ENCODE data around the gene WDR70.

The WDR70 gene

GRCh38 chr5:37737326-37738056 is 358.4 kb downstream of the WDR70 start:
- DNase-seq (ENCODE audit: extremely low spot score, insufficient read length, low read depth) = no peak
- no peak for FAIRE-seq

GRCh38 chr5:37738057-37738691 is 359.1 kb downstream of the WDR70 start:
- FAIRE-seq = peak; percentile 70
- DNase-seq (ENCODE audit: extremely low spot score, insufficient read length, low read depth) = peak; percentile 14

- FAIRE-seq (no peak), DNase-seq (ENCODE audit: extremely low spot score, insufficient read length, low read depth) (no peak)
These were observed 359.9 kb downstream of the WDR70 start for GRCh38 chr5:37738865-37739488.

GRCh38 chr5:37739817-37740261 is 360.7 kb downstream of the WDR70 start:
- DNase-seq (ENCODE audit: extremely low spot score, insufficient read length, low read depth) (no peak), FAIRE-seq (no peak)

- FAIRE-seq (no peak), DNase-seq (ENCODE audit: extremely low spot score, insufficient read length, low read depth) (no peak)
These were observed 361.4 kb downstream of the WDR70 start for GRCh38 chr5:37740331-37741066.

- FAIRE-seq (no peak), DNase-seq (ENCODE audit: extremely low spot score, insufficient read length, low read depth) (no peak)
These were observed 363.0 kb downstream of the WDR70 start for GRCh38 chr5:37742111-37742510.

- DNase-seq (ENCODE audit: extremely low spot score, insufficient read length, low read depth) (no peak), FAIRE-seq (no peak)
These were observed 372.1 kb downstream of the WDR70 start for GRCh38 chr5:37751227-37751626.

GRCh38 chr5:37754976-37755375 is 375.9 kb downstream of the WDR70 start:
- DNase-seq (ENCODE audit: extremely low spot score, insufficient read length, low read depth) (no peak), FAIRE-seq (no peak)

GRCh38 chr5:37755581-37755980 is 376.5 kb downstream of the WDR70 start:
- DNase-seq (ENCODE audit: extremely low spot score, insufficient read length, low read depth) = no peak
- no peak for FAIRE-seq

- FAIRE-seq = no peak
These were observed 377.1 kb downstream of the WDR70 start for GRCh38 chr5:37756248-37756647.

GRCh38 chr5:37757980-37758582 is 379.0 kb downstream of the WDR70 start:
- no peak for DNase-seq (ENCODE audit: extremely low spot score, insufficient read length, low read depth)
- no peak for FAIRE-seq

More at GRCh38 chr5:37756248-37756647, 377.1 kb downstream of the WDR70 start:
- DNase-seq (ENCODE audit: extremely low spot score, insufficient read length, low read depth) = no peak

GRCh38 chr5:37767251-37767650 is 388.1 kb downstream of the WDR70 start:
- no peak for FAIRE-seq
- DNase-seq (ENCODE audit: extremely low spot score, insufficient read length, low read depth) = no peak

GRCh38 chr5:37767961-37768360 is 388.8 kb downstream of the WDR70 start:
- no peak for DNase-seq (ENCODE audit: extremely low spot score, insufficient read length, low read depth)
- FAIRE-seq = no peak

- DNase-seq (ENCODE audit: extremely low spot score, insufficient read length, low read depth) (no peak), FAIRE-seq (no peak)
These were observed 389.3 kb downstream of the WDR70 start for GRCh38 chr5:37768371-37768770.

- no peak for FAIRE-seq
- DNase-seq (ENCODE audit: extremely low spot score, insufficient read length, low read depth) = no peak
These were observed 390.0 kb downstream of the WDR70 start for GRCh38 chr5:37769108-37769507.

GRCh38 chr5:37769840-37770239 is 390.7 kb downstream of the WDR70 start:
- no peak for DNase-seq (ENCODE audit: extremely low spot score, insufficient read length, low read depth)
- FAIRE-seq = no peak

- no peak for DNase-seq (ENCODE audit: extremely low spot score, insufficient read length, low read depth)
- no peak for FAIRE-seq
These were observed 391.7 kb downstream of the WDR70 start for GRCh38 chr5:37770786-37771185.

GRCh38 chr5:37771203-37771611 is 392.1 kb downstream of the WDR70 start:
- no peak for FAIRE-seq
- no peak for DNase-seq (ENCODE audit: extremely low spot score, insufficient read length, low read depth)

- FAIRE-seq (no peak), DNase-seq (ENCODE audit: extremely low spot score, insufficient read length, low read depth) (no peak)
These were observed 392.6 kb downstream of the WDR70 start for GRCh38 chr5:37771731-37772130.

- FAIRE-seq = no peak
- DNase-seq (ENCODE audit: extremely low spot score, insufficient read length, low read depth) = no peak
These were observed 393.1 kb downstream of the WDR70 start for GRCh38 chr5:37772255-37772654.
